ENCODE results near the gene SCP2. TPM values are rescaled to one million over a fixed set of nuclear protein-coding genes. Genes with fewer than 3 reads are reported as not detected.

SCP2 gene
- total RNA-seq, 2 donors from 2014 or later, result 124 to 241 TPM

- Histone ChIP-seq H3K4me3 (no peak overlapping the region), H3K4me1 (replicated peaks) (no peaks in the 10 kb centered on the region), H3K36me3 (peaks cover 0 to 8% of the 10 kb centered on the region in 2 donors), H3K9me3 (no peaks in the 10 kb centered on the region), H3K27me3 (replicated peaks; ENCODE audit: insufficient read depth) (no peaks in the 10 kb centered on the region), H3K27ac (no peak overlapping the region)
- no peak for DNase-seq (ENCODE audit: low spot score)
- intact Hi-C loops (cut with DNase I), result no loop called here
- WGBS, result 72% methylated on average over 4 of the region's 4 CpGs
- TF ChIP-seq POLR2AphosphoS5 (IDR thresholded peaks at IDR 0.05) (no peak), CTCF (IDR thresholded peaks at IDR 0.05) (no peak), POLR2A (IDR thresholded peaks at IDR 0.05) (no peak)
Measured at GRCh38 chr1:53037159-53037558, 110.1 kb downstream of the SCP2 start.

- WGBS, result 95% methylated on average over 3 of the region's 3 CpGs
- no peaks in the 10 kb centered on the region for H3K4me1 ChIP-seq (replicated peaks)
- H3K27me3 ChIP-seq (replicated peaks; ENCODE audit: insufficient read depth), result no peaks in the 10 kb centered on the region
- intact Hi-C loops (cut with DNase I), result no loop called here
- no peak overlapping the region for H3K27ac ChIP-seq
- peaks cover 0 to 8% of the 10 kb centered on the region in 2 donors for H3K36me3 ChIP-seq
- no peaks in the 10 kb centered on the region for H3K9me3 ChIP-seq
- no peak for DNase-seq (ENCODE audit: low spot score)
- no peak for TF ChIP-seq POLR2A (IDR thresholded peaks at IDR 0.05)
- TF ChIP-seq POLR2AphosphoS5 (IDR thresholded peaks at IDR 0.05), result no peak
- no peak for TF ChIP-seq CTCF (IDR thresholded peaks at IDR 0.05)
- no peak overlapping the region for H3K4me3 ChIP-seq
Measured at GRCh38 chr1:53038566-53038965, 111.5 kb downstream of the SCP2 start.

GRCh38 chr1:53043271-53043670 is 116.2 kb downstream of the SCP2 start:
- no peak for DNase-seq (ENCODE audit: low spot score)
- Histone ChIP-seq H3K4me1 (replicated peaks) (no peaks in the 10 kb centered on the region), H3K4me3 (no peak overlapping the region), H3K27ac (no peak overlapping the region), H3K9me3 (no peaks in the 10 kb centered on the region), H3K36me3 (peaks cover 0 to 8% of the 10 kb centered on the region in 2 donors), H3K27me3 (replicated peaks; ENCODE audit: insufficient read depth) (no peaks in the 10 kb centered on the region)
- no peak for TF ChIP-seq CTCF (IDR thresholded peaks at IDR 0.05)
- no peak for TF ChIP-seq POLR2AphosphoS5 (IDR thresholded peaks at IDR 0.05)
- TF ChIP-seq POLR2A (IDR thresholded peaks at IDR 0.05), result no peak
- intact Hi-C loops (cut with DNase I), result no loop called here

- no peak for TF ChIP-seq POLR2AphosphoS5 (IDR thresholded peaks at IDR 0.05)
- no peak for TF ChIP-seq CTCF (IDR thresholded peaks at IDR 0.05)
- no peak for TF ChIP-seq POLR2A (IDR thresholded peaks at IDR 0.05)
- no peaks in the 10 kb centered on the region for H3K4me1 ChIP-seq (replicated peaks)
Measured at GRCh38 chr1:53044926-53045325, 117.8 kb downstream of the SCP2 start.

GRCh38 chr1:53046930-53047329 is 119.9 kb downstream of the SCP2 start:
- Histone ChIP-seq H3K4me1 (replicated peaks) (no peaks in the 10 kb centered on the region), H3K27me3 (replicated peaks; ENCODE audit: insufficient read depth) (no peaks in the 10 kb centered on the region), H3K9me3 (no peaks in the 10 kb centered on the region), H3K4me3 (no peak overlapping the region), H3K27ac (no peak overlapping the region), H3K36me3 (peaks cover 0 to 4% of the 10 kb centered on the region in 2 donors)
- intact Hi-C loops (cut with DNase I), result no loop called here
- no peak for TF ChIP-seq POLR2AphosphoS5 (IDR thresholded peaks at IDR 0.05)
- TF ChIP-seq POLR2A (IDR thresholded peaks at IDR 0.05), result no peak
- no peak for TF ChIP-seq CTCF (IDR thresholded peaks at IDR 0.05)
- no peak for DNase-seq (ENCODE audit: low spot score)
- 52% methylated on average over 2 of the region's 2 CpGs for WGBS

More at GRCh38 chr1:53044926-53045325, 117.8 kb downstream of the SCP2 start:
- intact Hi-C loops (cut with DNase I), result no loop called here
- DNase-seq (ENCODE audit: low spot score), result no peak
- Histone ChIP-seq H3K36me3 (no peaks in the 10 kb centered on the region), H3K4me3 (no peak overlapping the region), H3K27me3 (replicated peaks; ENCODE audit: insufficient read depth) (no peaks in the 10 kb centered on the region), H3K9me3 (no peaks in the 10 kb centered on the region), H3K27ac (no peak overlapping the region)
- WGBS, result 85% methylated on average over 5 of the region's 5 CpGs
